Measurements from ENCODE around the gene PAPOLB.

The PAPOLB gene

GRCh38 chr7:4837803-4838625, 23.8 kb downstream of the PAPOLB start:
- Histone ChIP-seq H3K9ac (ENCODE audit: low read length) (no peak overlapping the region), H3K9me3 (ENCODE audit: low read length) (no peaks in the 10 kb centered on the region), H3K4me1 (ENCODE audit: insufficient read depth, low read length) (no peaks in the 10 kb centered on the region), H3K4me3 (ENCODE audit: low read depth in 1 of 2, low read length in 2 of 2) (no peak overlapping the region), H3K27me3 (ENCODE audit: control insufficient read depth in 1 of 2, insufficient read depth in 2 of 2, low read length in 2 of 2) (no peaks in the 10 kb centered on the region), H3K27ac (ENCODE audit: low read depth, low read length) (no peak overlapping the region), H3K36me3 (ENCODE audit: insufficient read depth, low read length) (no peaks in the 10 kb centered on the region)

GRCh38 chr7:4837041-4837802, 24.6 kb downstream of the PAPOLB start:
- Histone ChIP-seq H3K27me3 (ENCODE audit: control insufficient read depth in 1 of 2, insufficient read depth in 2 of 2, low read length in 2 of 2) (no peaks in the 10 kb centered on the region), H3K4me3 (ENCODE audit: low read depth in 1 of 2, low read length in 2 of 2) (no peak overlapping the region), H3K9me3 (ENCODE audit: low read length) (no peaks in the 10 kb centered on the region), H3K9ac (ENCODE audit: low read length) (no peak overlapping the region), H3K4me1 (ENCODE audit: insufficient read depth, low read length) (no peaks in the 10 kb centered on the region), H3K27ac (ENCODE audit: low read depth, low read length) (no peak overlapping the region), H3K36me3 (ENCODE audit: insufficient read depth, low read length) (no peaks in the 10 kb centered on the region)

GRCh38 chr7:4836206-4836661, 25.6 kb downstream of the PAPOLB start:
- Histone ChIP-seq H3K4me3 (ENCODE audit: low read depth in 1 of 2, low read length in 2 of 2) (no peak overlapping the region), H3K9me3 (ENCODE audit: low read length) (no peaks in the 10 kb centered on the region), H3K9ac (ENCODE audit: low read length) (no peak overlapping the region), H3K36me3 (ENCODE audit: insufficient read depth, low read length) (no peaks in the 10 kb centered on the region), H3K27me3 (ENCODE audit: control insufficient read depth in 1 of 2, insufficient read depth in 2 of 2, low read length in 2 of 2) (no peaks in the 10 kb centered on the region), H3K27ac (ENCODE audit: low read depth, low read length) (no peak overlapping the region), H3K4me1 (ENCODE audit: insufficient read depth, low read length) (no peaks in the 10 kb centered on the region)

- H3K9me3 ChIP-seq (ENCODE audit: low read length): no peaks in the 10 kb centered on the region
- H3K9ac ChIP-seq (ENCODE audit: low read length): no peak overlapping the region
- no peak overlapping the region for H3K27ac ChIP-seq (ENCODE audit: low read depth, low read length)
- H3K36me3 ChIP-seq (ENCODE audit: insufficient read depth, low read length): no peaks in the 10 kb centered on the region
- no peaks in the 10 kb centered on the region for H3K4me1 ChIP-seq (ENCODE audit: insufficient read depth, low read length)
- no peak overlapping the region for H3K4me3 ChIP-seq (ENCODE audit: low read depth in 1 of 2, low read length in 2 of 2)
- no peaks in the 10 kb centered on the region for H3K27me3 ChIP-seq (ENCODE audit: control insufficient read depth in 1 of 2, insufficient read depth in 2 of 2, low read length in 2 of 2)
Observed at GRCh38 chr7:4835398-4836205, 26.2 kb downstream of the PAPOLB start.

- Histone ChIP-seq H3K4me1 (ENCODE audit: insufficient read depth, low read length) (no peaks in the 10 kb centered on the region), H3K27ac (ENCODE audit: low read depth, low read length) (no peak overlapping the region), H3K4me3 (ENCODE audit: low read depth in 1 of 2, low read length in 2 of 2) (no peak overlapping the region), H3K9ac (ENCODE audit: low read length) (no peak overlapping the region), H3K36me3 (ENCODE audit: insufficient read depth, low read length) (no peaks in the 10 kb centered on the region), H3K9me3 (ENCODE audit: low read length) (no peaks in the 10 kb centered on the region), H3K27me3 (ENCODE audit: control insufficient read depth in 1 of 2, insufficient read depth in 2 of 2, low read length in 2 of 2) (no peaks in the 10 kb centered on the region)
Observed at GRCh38 chr7:4834601-4835397, 27.0 kb downstream of the PAPOLB start.

- H3K4me1 ChIP-seq (ENCODE audit: insufficient read depth, low read length): no peaks in the 10 kb centered on the region
- H3K27me3 ChIP-seq (ENCODE audit: control insufficient read depth in 1 of 2, insufficient read depth in 2 of 2, low read length in 2 of 2): no peaks in the 10 kb centered on the region
- H3K9ac ChIP-seq (ENCODE audit: low read length): no peak overlapping the region
- no peaks in the 10 kb centered on the region for H3K9me3 ChIP-seq (ENCODE audit: low read length)
- H3K36me3 ChIP-seq (ENCODE audit: insufficient read depth, low read length): no peaks in the 10 kb centered on the region
- no peak overlapping the region for H3K27ac ChIP-seq (ENCODE audit: low read depth, low read length)
- H3K4me3 ChIP-seq (ENCODE audit: low read depth in 1 of 2, low read length in 2 of 2): no peak overlapping the region
Observed at GRCh38 chr7:4833691-4834600, 27.9 kb downstream of the PAPOLB start.

GRCh38 chr7:4833176-4833575, 28.7 kb downstream of the PAPOLB start:
- H3K9ac ChIP-seq (ENCODE audit: low read length): no peak overlapping the region

GRCh38 chr7:4832711-4833110, 29.1 kb downstream of the PAPOLB start:
- H3K4me3 ChIP-seq (ENCODE audit: low read depth in 1 of 2, low read length in 2 of 2): no peak overlapping the region
- no peaks in the 10 kb centered on the region for H3K9me3 ChIP-seq (ENCODE audit: low read length)
- no peaks in the 10 kb centered on the region for H3K36me3 ChIP-seq (ENCODE audit: insufficient read depth, low read length)
- H3K27ac ChIP-seq (ENCODE audit: low read depth, low read length): no peak overlapping the region
- no peak overlapping the region for H3K9ac ChIP-seq (ENCODE audit: low read length)
- H3K4me1 ChIP-seq (ENCODE audit: insufficient read depth, low read length): no peaks in the 10 kb centered on the region
- H3K27me3 ChIP-seq (ENCODE audit: control insufficient read depth in 1 of 2, insufficient read depth in 2 of 2, low read length in 2 of 2): no peaks in the 10 kb centered on the region

More at GRCh38 chr7:4833176-4833575, 28.7 kb downstream of the PAPOLB start:
- no peak overlapping the region for H3K4me3 ChIP-seq (ENCODE audit: low read depth in 1 of 2, low read length in 2 of 2)
- no peaks in the 10 kb centered on the region for H3K27me3 ChIP-seq (ENCODE audit: control insufficient read depth in 1 of 2, insufficient read depth in 2 of 2, low read length in 2 of 2)
- no peaks in the 10 kb centered on the region for H3K36me3 ChIP-seq (ENCODE audit: insufficient read depth, low read length)
- H3K9me3 ChIP-seq (ENCODE audit: low read length): no peaks in the 10 kb centered on the region
- H3K27ac ChIP-seq (ENCODE audit: low read depth, low read length): no peak overlapping the region
- no peaks in the 10 kb centered on the region for H3K4me1 ChIP-seq (ENCODE audit: insufficient read depth, low read length)

- Histone ChIP-seq H3K27ac (ENCODE audit: low read depth, low read length) (no peak overlapping the region), H3K4me3 (ENCODE audit: low read depth in 1 of 2, low read length in 2 of 2) (no peak overlapping the region), H3K4me1 (ENCODE audit: insufficient read depth, low read length) (no peaks in the 10 kb centered on the region), H3K27me3 (ENCODE audit: control insufficient read depth in 1 of 2, insufficient read depth in 2 of 2, low read length in 2 of 2) (no peaks in the 10 kb centered on the region), H3K36me3 (ENCODE audit: insufficient read depth, low read length) (no peaks in the 10 kb centered on the region), H3K9me3 (ENCODE audit: low read length) (no peaks in the 10 kb centered on the region), H3K9ac (ENCODE audit: low read length) (no peak overlapping the region)
Observed at GRCh38 chr7:4831723-4832495, 29.9 kb downstream of the PAPOLB start.
